Esophagus muscularis mucosa (tissue), 4 donors: ENCODE data around the gene OR8B12.

ENCODE experiments used
- CTCF ChIP-seq, 3 experiments: fragments of 200-600 bp in 2 of 3; fragments of 450-650 bp in 1 of 3; sonication (generic) in 2 of 3; IDR thresholded peaks; one replicate each; pipeline ENCODE4 v1.5.1; 2017 to 2019; ENCODE audit warnings: antibody characterized with exemption in 3 of 3, mild to moderate bottlenecking in 2 of 3, moderate library complexity in 1 of 3
- EP300 ChIP-seq: sonication (generic); formaldehyde crosslinking; IDR thresholded peaks from one replicate; pipeline ENCODE4 v1.6.1; 2017; ENCODE audit warnings: antibody characterized with exemption
- POLR2AphosphoS5 ChIP-seq, 2 donors: sonication (generic); formaldehyde crosslinking; IDR thresholded peaks; one replicate each; pipeline ENCODE4 v1.6.1; 2017; ENCODE audit warnings: antibody characterized with exemption in 2 of 2

GRCh38 chr11:124533626-124534025 is 9.8 kb downstream of the OR8B12 start:
- no peak for TF ChIP-seq CTCF (IDR thresholded peaks at IDR 0.05)
- no peak for TF ChIP-seq EP300
- TF ChIP-seq POLR2AphosphoS5 (IDR thresholded peaks at IDR 0.05) = no peak
